GDM1 (cell line): ENCODE data around the gene METRNL.
"Not testable (repeated sequence)": the region's sequence is repeated elsewhere in the genome, so short reads cannot be mapped to it uniquely, and the experiment has no call there.

Experiments
- DNase-seq: peaks from one replicate; lab custom pipeline; 2025; lab: John Stamatoyannopoulos, UW

METRNL gene

GRCh38 chr17:83079352-83079747 lies at the start of gene METRNL:
METRNL (plus strand) TSS chr17:83079609; CDS start chr17:83079816, 207 bp downstream.
- DNase-seq: peak; percentile 51

DNA sequence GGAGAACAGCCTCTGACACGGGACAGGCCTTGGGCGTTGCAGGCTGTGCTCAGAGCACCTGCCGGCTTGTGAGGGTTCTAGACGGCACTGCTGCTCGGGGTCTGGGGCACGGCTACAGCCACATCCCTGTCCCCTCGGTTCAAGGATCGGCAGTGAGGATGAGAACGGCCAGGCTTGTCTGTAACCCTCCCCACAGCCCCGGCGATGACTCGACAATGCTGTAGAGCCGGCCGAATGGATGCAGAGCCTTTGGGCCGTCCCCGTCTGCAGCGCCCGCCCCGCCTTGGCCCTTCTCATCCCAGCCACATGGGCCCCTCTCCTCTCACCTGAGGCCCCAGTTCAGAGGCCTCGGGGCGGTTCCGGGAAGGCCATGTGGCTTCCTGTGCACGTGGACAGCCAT lies 49.0 kb upstream of the METRNL start:
- no peak for DNase-seq

- no peak for DNase-seq
Observed at GRCh38 chr17:83031321-83031945, 48.0 kb upstream of the METRNL start.

DNA sequence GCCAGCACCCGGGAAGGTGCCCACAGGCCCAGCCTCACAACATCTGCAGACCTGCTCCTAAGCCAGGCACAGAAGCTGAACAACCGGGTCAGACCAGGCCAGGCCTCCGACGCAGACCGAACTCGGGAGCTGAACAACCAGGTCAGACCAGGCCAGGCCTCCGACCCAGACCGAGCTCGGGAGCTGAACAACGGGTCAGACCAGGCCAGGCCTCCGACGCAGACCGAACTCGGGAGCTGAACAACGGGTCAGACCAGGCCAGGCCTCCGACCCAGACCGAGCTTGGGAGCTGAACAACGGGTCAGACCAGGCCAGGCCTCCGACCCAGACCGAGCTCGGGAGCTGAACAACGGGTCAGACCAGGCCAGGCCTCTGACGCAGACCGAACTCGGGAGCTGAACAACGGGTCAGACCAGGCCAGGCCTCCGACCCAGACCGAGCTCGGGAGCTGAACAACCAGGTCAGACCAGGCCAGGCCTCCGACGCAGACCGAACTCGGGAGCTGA lies 47.4 kb upstream of the METRNL start:
- DNase-seq: not testable (repeated sequence)

GRCh38 chr17:83032781-83033180 lies 46.6 kb upstream of the METRNL start:
- DNase-seq: no peak

DNA sequence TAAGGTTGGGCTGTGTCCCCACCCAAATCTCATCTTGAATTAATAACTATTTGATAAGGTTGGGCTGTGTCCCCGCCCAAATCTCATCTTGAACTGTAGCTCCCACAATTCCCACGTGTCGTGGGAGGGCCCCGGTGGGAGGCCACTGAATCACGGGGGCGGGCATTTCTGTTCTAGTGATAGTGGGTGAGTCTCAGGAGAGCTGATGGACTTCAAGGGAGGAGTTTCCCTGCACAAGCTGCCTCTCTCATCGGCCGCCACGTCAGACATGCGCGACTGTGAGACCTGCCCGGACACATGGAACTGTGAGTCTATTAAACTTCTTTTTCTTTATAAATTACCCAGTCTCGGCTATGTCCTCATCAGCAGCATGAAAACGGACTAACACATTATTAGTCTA lies 44.9 kb upstream of the METRNL start:
- no peak for DNase-seq

DNA sequence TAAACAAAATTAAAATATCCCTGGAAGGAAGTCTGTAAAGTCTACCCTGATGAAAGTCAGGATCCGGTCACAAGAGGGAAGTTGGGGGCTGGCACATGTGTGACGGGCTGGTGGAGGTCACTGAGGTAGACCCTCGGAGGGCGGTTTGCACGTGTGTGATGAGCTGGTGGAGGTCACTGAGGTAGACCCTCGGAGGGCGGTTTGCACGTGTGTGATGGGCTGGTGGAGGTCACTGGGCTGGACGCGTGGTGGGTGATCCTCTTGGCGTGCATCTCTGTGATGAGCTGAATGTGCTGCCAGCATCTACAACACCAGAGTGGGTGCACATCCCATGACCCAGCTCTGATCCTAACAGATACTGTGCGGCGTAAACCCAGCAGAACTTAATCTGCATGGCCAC lies 43.7 kb upstream of the METRNL start:
- DNase-seq: no peak

GRCh38 chr17:83036193-83036592 lies 43.2 kb upstream of the METRNL start:
- DNase-seq: no peak

- DNase-seq: no peak
Observed at GRCh38 chr17:83036666-83037065, 42.7 kb upstream of the METRNL start.

DNA sequence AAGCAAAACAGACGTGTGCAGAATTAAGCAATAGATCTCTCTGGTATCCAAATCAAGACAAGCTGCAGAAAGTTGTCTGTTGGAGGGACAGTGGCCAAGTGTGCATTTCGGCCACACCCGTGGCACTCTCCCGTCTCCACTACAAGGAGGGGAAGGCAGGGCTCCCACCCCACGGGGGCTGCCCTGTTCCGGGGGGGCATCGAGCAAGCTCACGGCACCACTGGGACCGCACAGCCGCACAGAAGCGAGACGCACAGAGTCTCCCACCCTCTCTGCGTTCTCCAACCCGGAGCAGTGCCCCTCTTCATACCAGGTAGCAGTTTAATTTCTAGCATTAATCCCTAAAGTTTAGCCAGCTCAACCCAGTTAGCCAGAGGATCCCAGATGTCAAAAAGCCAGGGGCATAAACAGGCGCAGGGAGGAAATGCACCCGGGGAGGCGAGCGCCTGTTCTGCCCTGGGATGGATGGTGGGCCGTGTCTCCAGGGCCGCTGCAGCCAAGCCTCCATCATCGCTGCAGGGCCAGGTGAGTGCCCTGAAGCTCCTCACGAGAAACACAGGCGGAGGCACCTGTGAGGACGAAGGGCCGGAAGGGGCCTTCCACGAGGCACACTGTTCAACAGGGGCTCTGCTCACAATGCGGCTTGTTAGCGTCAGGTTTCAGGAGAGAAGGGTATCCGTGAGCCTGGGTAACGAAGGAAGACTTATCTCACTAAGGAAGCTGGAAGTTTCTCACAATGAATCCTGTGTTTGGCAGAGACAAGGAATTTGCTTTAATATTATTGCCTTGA lies 42.1 kb upstream of the METRNL start:
- DNase-seq: no peak

- DNase-seq: no peak
Observed at GRCh38 chr17:83037874-83038165, 41.6 kb upstream of the METRNL start.

DNA sequence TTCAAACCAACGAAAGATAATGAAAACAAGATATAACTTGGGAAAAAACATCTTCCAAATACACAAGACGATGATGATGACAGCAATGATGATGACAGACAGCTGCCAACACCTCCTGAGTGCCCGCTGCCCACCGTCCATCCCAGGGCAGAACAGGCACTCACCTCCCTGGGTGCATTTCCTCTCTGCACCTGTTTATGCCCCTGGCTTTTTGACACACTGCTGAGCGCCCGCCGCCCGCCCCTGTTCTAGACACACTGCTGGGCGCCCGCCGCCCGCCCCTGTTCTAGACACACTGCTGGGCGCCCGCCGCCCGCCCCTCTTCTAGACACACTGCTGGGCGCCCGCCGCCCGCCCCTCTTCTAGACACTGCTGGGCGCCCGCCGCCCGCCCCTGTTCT lies 40.4 kb upstream of the METRNL start:
- DNase-seq: not testable (repeated sequence)

GRCh38 chr17:83041305-83041704 lies 38.1 kb upstream of the METRNL start:
- DNase-seq: no peak

GRCh38 chr17:83042522-83043158 lies 36.8 kb upstream of the METRNL start:
- no peak for DNase-seq

DNA sequence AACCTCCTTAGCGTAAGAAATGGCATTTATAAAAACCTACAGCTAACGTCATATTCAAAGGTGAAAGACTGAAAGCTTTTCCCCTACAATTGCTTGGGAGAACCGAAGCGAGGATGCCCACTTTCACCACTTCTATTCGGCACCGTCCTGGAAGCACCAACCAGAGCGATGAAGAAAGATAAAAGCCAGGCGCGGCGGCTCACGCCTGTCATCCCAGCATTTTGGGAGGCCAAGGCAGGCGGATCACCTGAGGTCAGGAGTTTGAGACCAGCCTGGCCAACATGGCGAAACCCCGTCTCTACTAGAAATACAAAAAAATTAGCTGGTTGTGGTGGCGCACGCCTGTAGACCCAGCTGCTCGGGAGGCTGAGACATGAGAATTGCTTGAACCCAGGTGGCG lies 34.9 kb upstream of the METRNL start:
- not testable (repeated sequence) for DNase-seq

DNA sequence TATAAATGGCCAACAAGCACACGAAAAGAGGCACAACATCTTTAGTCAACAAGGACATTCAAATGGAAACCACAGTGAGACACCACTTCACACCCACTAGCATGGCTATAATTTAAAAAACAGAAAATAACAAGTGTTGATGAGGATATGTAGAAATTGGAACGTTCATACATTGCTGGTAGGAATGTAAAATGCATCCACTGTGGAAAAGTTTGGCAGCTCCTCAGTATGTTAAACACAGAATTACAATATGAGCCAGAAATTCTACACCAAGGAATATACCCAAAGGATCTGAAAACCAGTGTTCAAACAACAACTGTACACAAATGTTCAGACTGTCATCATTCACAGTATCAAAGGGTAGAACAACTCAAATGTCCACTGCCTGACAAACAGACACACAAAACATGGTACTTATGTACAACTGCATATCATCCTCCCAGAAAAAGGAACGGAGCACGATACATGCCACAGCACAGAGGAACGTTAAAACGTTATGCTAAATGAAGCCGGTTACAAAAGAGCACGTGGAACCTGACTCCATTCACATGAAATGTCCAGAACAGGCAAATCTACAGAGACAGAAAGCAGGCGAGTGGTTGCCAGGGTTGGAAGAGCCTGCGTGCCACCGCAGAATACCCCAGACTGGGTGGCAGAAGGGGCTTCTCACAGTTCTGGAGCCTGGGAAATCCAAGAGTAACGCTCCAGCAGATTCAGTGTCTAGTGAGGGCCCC lies 32.8 kb upstream of the METRNL start:
- DNase-seq: no peak

DNA sequence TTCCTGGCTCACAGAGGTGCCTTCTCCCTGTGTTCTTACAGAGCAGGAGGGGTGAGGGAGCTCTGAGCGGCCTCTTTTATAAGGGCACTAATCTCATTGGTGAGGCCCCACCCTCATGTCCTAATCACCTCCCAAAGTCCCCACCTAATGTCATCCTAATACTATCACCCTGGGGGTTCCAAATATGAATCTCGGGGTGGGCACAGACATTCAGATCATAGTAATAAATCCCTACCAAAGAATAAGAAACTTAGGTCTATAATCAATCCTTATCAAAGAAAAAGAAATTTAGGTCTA lies 32.3 kb upstream of the METRNL start:
- no peak for DNase-seq

- not testable (repeated sequence) for DNase-seq
Observed at GRCh38 chr17:83047818-83048475, 31.5 kb upstream of the METRNL start.

DNA sequence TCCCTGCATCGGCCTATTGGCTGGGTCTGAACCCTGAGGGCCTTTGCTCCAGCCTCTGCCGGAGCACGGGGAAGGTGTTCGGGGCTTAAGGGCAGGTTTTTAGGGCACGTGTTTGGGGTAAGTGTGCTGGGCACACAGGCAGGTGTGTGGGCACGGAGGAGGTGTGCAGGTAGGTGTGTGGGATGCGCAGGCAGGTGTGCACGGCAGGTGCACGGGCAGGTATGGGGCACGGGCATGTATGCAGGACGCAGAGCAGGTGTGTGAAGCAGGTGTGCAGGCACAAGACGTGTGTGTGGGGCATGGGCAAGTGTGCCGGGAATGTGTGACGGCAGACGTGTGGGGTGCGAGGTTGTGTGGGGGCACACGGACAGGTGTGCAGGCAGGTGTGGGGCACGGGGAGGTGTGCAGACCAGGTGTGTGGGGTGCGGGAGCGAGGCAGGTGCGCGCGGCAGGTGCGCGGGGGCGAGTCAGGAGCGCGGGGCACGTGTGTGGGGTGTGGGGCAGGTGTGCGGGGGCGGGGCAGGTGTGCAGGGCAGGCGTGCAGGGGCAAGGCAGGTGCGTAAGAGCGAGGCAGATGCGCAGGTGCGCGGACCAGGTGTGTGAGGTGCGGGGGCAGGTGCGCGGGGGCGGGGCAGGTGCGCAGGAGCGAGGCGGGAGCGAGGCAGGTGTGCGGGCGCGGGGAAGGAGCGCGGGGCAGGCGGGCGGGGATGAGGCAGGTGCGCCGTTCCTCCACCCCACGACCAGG lies 28.6 kb upstream of the METRNL start:
- no peak for DNase-seq

DNA sequence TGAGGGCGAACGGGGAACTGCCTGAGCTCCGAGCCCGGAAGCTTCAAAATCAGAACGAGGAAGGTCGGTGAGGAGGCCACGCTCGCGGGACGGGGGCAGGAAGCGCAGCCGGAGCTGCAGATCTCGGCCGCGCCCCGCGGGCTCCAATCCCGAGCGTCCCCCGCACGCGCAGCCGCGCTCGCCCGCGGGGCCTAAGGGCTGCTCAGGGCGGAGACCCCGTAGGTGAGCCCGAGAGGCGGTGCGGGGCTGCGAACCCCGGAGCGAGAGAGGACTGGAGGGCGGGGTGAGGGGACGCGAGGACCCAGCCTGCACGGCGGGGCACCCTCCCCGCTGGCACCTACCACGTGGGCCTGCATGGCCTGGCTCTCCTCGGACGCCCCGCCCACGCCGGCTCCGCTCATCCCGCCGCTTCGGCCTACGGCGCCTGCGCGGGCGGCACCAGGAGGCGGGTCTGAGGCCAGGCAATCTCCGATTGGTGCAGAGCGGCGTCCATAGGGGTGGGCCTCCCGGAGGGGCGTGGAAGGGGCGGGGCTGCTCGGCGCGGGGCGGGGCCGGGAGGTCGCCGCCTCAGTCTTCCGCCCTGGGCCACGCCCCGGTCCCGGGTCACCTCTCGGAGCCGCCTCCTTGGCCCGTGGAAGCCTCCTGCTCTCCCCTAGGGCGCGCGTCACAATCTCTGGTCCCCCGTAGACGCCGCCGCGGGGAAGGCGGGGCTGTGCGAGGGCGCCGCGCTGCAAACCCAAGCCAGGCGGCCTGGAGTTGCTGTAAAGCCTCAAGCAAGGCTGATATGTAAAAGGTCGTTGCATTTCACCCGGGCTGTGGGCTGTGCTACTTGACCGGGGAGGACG lies 27.8 kb upstream of the METRNL start:
- peak; percentile 98 for DNase-seq

DNA sequence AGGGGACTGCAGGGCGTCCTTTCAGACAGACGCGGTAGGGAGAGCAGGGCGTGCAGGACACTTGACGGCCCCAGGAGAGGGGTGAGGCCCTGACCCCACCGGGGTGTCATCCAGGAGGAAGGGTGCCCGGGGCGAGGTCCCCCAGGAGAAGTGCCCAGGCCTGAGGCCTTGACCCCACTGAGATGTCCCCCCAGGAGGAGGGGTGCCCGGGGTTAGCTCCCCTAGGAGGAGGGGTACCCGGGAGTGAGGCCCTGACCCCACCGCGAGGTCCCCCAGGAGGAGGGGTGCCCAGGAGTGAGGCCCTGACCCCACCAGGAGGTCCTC lies 27.2 kb upstream of the METRNL start:
- DNase-seq: no peak
